CD4-positive, alpha-beta T cell (primary cell): Measurements from ENCODE around the gene ZFP92. TPM values are rescaled to one million over a fixed set of nuclear protein-coding genes. Genes with fewer than 3 reads are reported as not detected.

Experiments
- ATAC-seq: fragments of 200-7000 bp; cut with Tn5 transposase; one replicate; pipeline ENCODE4 v1.10.0; 2022; ENCODE audit warnings: mild to moderate bottlenecking; ENCODE audit not compliant: poor library complexity
- CTCF ChIA-PET: fragments of 350-600 bp; sonication (Branson Sonifier 250); formaldehyde crosslinking; loops from one replicate; lab custom pipeline; 2021; ENCODE audit warnings: antibody characterized with exemption, inconsistent platforms; lab: Charles Lee
- POLR2A ChIA-PET: fragments of 350-600 bp; sonication (Branson Sonifier 250); formaldehyde crosslinking; loops from one replicate; lab custom pipeline; 2021; ENCODE audit warnings: antibody characterized with exemption, inconsistent platforms; lab: Charles Lee
- DNase-seq, 14 experiments: peaks; one replicate each; pipeline ENCODE4 v3.0.0-alpha.2; 2013 to 2020; ENCODE audit warnings: mixed read lengths in 2 of 14
- H3K27ac ChIP-seq, 2 donors: one replicate each; pipeline versions ENCODE4 v1.5.1 to v1.7.0; 2013; ENCODE audit warnings: low read length in 2 of 2, low read depth in 1 of 2, mild to moderate bottlenecking in 1 of 2
- H3K27me3 ChIP-seq, 2 experiments: 1 replicate in 1 of 2; 2 replicates in 1 of 2; pipeline versions ENCODE4 v1.6.1 to v1.7.0; 2013; ENCODE audit warnings: low read length in 2 of 2, control low read depth in 1 of 2, mild to moderate bottlenecking in 1 of 2, moderate library complexity in 1 of 2; ENCODE audit not compliant: insufficient read depth in 2 of 2, control insufficient read depth in 1 of 2
- H3K36me3 ChIP-seq: one replicate; pipeline ENCODE4 v1.6.1; 2013; ENCODE audit warnings: low read length, control low read depth; ENCODE audit not compliant: insufficient read depth
- H3K4me1 ChIP-seq: one replicate; pipeline ENCODE4 v1.6.1; 2013; ENCODE audit warnings: low read length, control low read depth; ENCODE audit not compliant: insufficient read depth
- H3K4me3 ChIP-seq: one replicate; pipeline ENCODE4 v1.5.1; 2013; ENCODE audit warnings: mild to moderate bottlenecking, low read length, moderate library complexity
- H3K9me3 ChIP-seq, 2 experiments: 1 replicate in 1 of 2; 2 replicates in 1 of 2; pipeline versions ENCODE4 v1.6.1 to v1.7.0; 2013; ENCODE audit warnings: low read length in 2 of 2, mild to moderate bottlenecking in 2 of 2, control low read depth in 1 of 2, moderate library complexity in 1 of 2; ENCODE audit not compliant: control insufficient read depth in 1 of 2, insufficient read depth in 1 of 2
- H3K27ac Mint-ChIP-seq: one replicate; pipeline ENCODE4 v1.8.0; 2020; ENCODE audit warnings: mixed read lengths
- H3K27me3 Mint-ChIP-seq: one replicate; pipeline ENCODE4 v1.8.0; 2021; ENCODE audit warnings: mixed read lengths
- H3K36me3 Mint-ChIP-seq: one replicate; pipeline ENCODE4 v1.8.0; 2021; ENCODE audit warnings: low read depth, mixed read lengths
- H3K4me1 Mint-ChIP-seq: one replicate; pipeline ENCODE4 v1.8.0; 2021; ENCODE audit warnings: low read depth, mixed read lengths
- H3K4me3 Mint-ChIP-seq: one replicate; pipeline ENCODE4 v1.8.0; 2020; ENCODE audit warnings: mild to moderate bottlenecking, mixed read lengths
- H3K9me3 Mint-ChIP-seq: one replicate; pipeline ENCODE4 v1.8.0; 2020; ENCODE audit warnings: mixed read lengths
- intact Hi-C, 2 experiments: fragments of 100-400 bp; cut with DNase I in 1 of 2; cut with micrococcal nuclease in 1 of 2; formaldehyde crosslinking; loops; one replicate each; pipeline versions ENCODE4 v1.15.1 to v1.9.0; 2023 to 2025; cut with DNase I, micrococcal nuclease
- total RNA-seq, 174 experiments: library from RNA in 2 of 174; stranded (reverse) in 2 of 174; gene quantifications; one replicate each; pipeline ENCODE4 v1.2.3 and lab custom pipeline; 2021 to 2026
- TF ChIP-seq, protein P1 (sequence below): fragments of 200-600 bp; IDR thresholded peaks from one replicate; pipeline ENCODE4 v1.8.0; 2022; ENCODE audit warnings: antibody characterized with exemption, mild to moderate bottlenecking

ZFP92 gene
- total RNA-seq, 2 experiments from 2014 or later, result 0.08 to 0.11 TPM

DNA sequence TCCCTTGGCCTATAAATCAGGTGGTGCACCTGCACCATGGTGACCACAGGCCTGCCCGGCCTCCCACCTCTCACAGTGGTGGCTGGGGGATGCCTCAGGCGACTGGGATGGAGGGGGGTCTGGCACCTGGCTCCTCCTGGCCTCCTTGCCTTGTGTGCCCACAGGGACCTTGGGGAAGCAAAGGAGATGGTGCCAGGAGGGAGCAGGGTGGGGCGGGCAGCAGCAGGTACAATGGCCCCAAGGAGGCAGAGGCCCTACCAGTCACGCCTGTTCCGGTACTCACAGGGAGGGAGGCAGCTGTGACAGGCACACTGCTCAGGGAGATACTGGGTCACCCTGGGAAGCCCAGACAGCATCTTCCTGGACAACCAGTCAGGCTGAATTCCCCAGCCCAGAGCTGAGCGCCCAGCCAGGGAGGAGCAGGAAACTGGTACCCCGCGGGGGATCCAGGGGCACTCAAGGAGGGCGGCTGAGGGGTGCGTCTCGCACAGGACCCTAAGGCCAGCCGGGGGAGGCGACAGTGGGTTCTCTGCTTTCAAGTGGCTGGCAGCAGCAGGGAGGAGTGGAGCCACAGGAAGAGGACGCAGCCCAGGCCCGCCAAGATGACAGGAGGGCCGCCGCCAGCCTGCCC, 35.8 kb downstream of the ZFP92 start:
- H3K4me1 ChIP-seq, result no peaks in the 10 kb centered on the region
- Mint-ChIP-seq H3K9me3 (no peaks in the 10 kb centered on the region), H3K27me3 (no peaks in the 10 kb centered on the region), H3K4me3 (no peak overlapping the region), H3K27ac (no peak overlapping the region), H3K36me3 (peaks cover 8% of the 10 kb centered on the region), H3K4me1 (no peaks in the 10 kb centered on the region)
- ChIA-PET POLR2A (no interaction called here), CTCF (no interaction called here)
- H3K4me3 ChIP-seq, result no peak overlapping the region
- DNase-seq (no peak), ATAC-seq (no peak)
- no peaks in the 10 kb centered on the region for H3K9me3 ChIP-seq
- H3K36me3 ChIP-seq, result peaks cover 5% of the 10 kb centered on the region
- H3K27me3 ChIP-seq, result no peaks in the 10 kb centered on the region
- no peak overlapping the region for H3K27ac ChIP-seq
- intact Hi-C loops, result no loop called here
- TF ChIP-seq, protein P1, sequence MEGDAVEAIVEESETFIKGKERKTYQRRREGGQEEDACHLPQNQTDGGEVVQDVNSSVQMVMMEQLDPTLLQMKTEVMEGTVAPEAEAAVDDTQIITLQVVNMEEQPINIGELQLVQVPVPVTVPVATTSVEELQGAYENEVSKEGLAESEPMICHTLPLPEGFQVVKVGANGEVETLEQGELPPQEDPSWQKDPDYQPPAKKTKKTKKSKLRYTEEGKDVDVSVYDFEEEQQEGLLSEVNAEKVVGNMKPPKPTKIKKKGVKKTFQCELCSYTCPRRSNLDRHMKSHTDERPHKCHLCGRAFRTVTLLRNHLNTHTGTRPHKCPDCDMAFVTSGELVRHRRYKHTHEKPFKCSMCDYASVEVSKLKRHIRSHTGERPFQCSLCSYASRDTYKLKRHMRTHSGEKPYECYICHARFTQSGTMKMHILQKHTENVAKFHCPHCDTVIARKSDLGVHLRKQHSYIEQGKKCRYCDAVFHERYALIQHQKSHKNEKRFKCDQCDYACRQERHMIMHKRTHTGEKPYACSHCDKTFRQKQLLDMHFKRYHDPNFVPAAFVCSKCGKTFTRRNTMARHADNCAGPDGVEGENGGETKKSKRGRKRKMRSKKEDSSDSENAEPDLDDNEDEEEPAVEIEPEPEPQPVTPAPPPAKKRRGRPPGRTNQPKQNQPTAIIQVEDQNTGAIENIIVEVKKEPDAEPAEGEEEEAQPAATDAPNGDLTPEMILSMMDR, result no peak

DNA sequence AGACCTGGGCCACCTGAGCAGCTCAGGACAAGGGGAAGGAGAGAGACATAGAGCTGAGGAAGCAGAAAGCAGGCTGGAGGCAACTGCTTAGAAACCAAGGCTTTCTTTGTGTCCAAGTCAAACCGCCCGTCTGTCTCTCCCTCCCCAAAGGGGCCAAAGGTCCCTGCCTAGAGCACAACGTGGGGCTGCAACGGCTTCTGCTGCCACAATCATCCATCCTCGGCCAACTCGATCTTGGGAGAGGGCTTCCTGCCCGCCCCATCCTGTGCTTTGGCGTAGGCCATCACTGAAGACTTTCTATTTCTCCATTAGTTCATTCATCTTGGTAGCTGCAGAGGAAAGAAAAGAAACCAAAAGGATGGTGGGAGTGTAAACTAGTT, 36.3 kb downstream of the ZFP92 start:
- H3K27me3 ChIP-seq, result no peaks in the 10 kb centered on the region
- no peak overlapping the region for H3K4me3 ChIP-seq
- no peak overlapping the region for H3K27ac Mint-ChIP-seq
- no peak overlapping the region for H3K27ac ChIP-seq
- POLR2A ChIA-PET, result no interaction called here
- ATAC-seq (no peak), DNase-seq (no peak)
- no peaks in the 10 kb centered on the region for H3K4me1 ChIP-seq
- no peaks in the 10 kb centered on the region for H3K9me3 Mint-ChIP-seq
- intact Hi-C loops, result no loop called here
- no peaks in the 10 kb centered on the region for H3K4me1 Mint-ChIP-seq
- H3K36me3 ChIP-seq, result peaks cover 5% of the 10 kb centered on the region
- H3K36me3 Mint-ChIP-seq, result peaks cover 8% of the 10 kb centered on the region
- H3K4me3 Mint-ChIP-seq, result no peak overlapping the region
- H3K9me3 ChIP-seq, result no peaks in the 10 kb centered on the region
- TF ChIP-seq, protein P1, result no peak
- H3K27me3 Mint-ChIP-seq, result no peaks in the 10 kb centered on the region
- CTCF ChIA-PET, result no interaction called here

DNA sequence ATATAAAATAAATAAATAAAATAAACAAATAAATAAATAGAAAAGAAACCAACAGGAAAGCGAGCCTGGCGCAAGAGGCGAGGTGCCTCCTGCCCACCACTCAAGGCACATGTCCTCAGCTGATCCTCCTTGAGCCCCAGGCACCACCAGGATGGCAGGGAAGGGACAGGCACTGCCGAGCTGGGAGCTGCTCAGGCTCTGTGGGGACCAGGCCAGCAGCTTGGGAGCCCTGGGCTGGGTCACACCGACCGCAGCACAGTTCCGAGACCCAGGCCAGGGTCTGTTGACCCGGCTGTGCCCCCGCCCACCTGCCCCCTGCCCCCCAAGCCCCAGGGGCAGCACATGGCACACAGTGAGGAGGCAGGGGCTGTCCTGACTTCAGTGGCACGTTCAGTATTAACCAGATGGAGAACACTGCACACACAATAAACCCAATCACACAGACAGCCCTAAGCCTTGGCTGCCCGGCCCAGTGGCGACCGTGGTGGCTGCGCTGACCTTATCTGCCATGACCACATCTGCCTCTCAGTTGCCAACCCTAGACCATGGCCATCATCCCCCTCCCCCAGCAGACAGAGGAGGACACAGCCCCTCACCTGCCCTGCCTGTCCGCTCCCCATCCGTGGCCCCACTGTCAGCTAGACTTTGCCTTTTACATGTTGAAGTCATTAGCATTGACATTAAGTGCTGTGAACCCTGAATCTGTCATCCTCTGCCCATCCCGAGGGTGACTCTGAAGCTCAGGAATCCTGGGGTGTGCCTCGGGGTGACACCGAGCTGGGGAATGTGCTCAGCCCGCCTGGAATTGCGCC, 37.5 kb downstream of the ZFP92 start:
- CTCF ChIA-PET, result no interaction called here

More for the DNA sequence above, 37.5 kb downstream of the ZFP92 start:
- H3K27me3 ChIP-seq, result no peaks in the 10 kb centered on the region
- no peaks in the 10 kb centered on the region for H3K4me1 ChIP-seq
- Mint-ChIP-seq H3K4me1 (no peaks in the 10 kb centered on the region), H3K27me3 (no peaks in the 10 kb centered on the region), H3K36me3 (peaks cover 15% of the 10 kb centered on the region), H3K4me3 (no peak overlapping the region), H3K9me3 (no peaks in the 10 kb centered on the region), H3K27ac (no peak overlapping the region)
- no peak overlapping the region for H3K4me3 ChIP-seq
- H3K27ac ChIP-seq, result no peak overlapping the region
- ATAC-seq (no peak), DNase-seq (no peak)
- H3K36me3 ChIP-seq, result peaks cover 5% of the 10 kb centered on the region
- TF ChIP-seq, protein P1, result no peak
- POLR2A ChIA-PET, result no interaction called here
- intact Hi-C loops, result no loop called here
- H3K9me3 ChIP-seq, result no peaks in the 10 kb centered on the region
